GM13977 (cell line): ENCODE measurements around the gene FANCI.

ENCODE experiments used
- DNase-seq: peaks from one replicate; pipeline ENCODE4 v3.0.0; 2012; ENCODE audit warnings: low spot score
- CTCF ChIP-seq: IDR thresholded peaks from 2 replicates; pipeline ENCODE4 v1.5.1; 2012; ENCODE audit warnings: mild to moderate bottlenecking, control low read depth; ENCODE audit not compliant: insufficient read depth; ENCODE audit errors: extremely low read depth, missing control alignments
- in situ Hi-C: fragments of 300-500 bp; cut with MboI; formaldehyde crosslinking; loops from one replicate; pipeline ENCODE4 v1.12.0; 2022; ENCODE audit warnings: low sequenced_read_pairs, low pct_unique_long_range_greater_than_20kb, mixed read lengths, inconsistent platforms; ENCODE audit not compliant: unreplicated experiment

The FANCI gene

GRCh38 chr15:89243691-89244573 lies at the start of gene FANCI:
Gene FANCI, plus strand, starts transcription at chr15:89243979. Its CDS starts 3,669 bp downstream, at chr15:89247648.
- DNase-seq: peak; percentile 93
- peak; percentile 70 for TF ChIP-seq CTCF
- in situ Hi-C loops: no loop called here

- no peak for DNase-seq
- in situ Hi-C loops: loop anchor here (25.0 kb wide), 1 partner anchor 282 kb away; the partner anchor contains the start of gene MFGE8
- no peak for TF ChIP-seq CTCF
Measured at GRCh38 chr15:89194608-89195007, 49.2 kb upstream of the FANCI start.

GRCh38 chr15:89195836-89196235 lies 47.9 kb upstream of the FANCI start:
- no peak for TF ChIP-seq CTCF
- in situ Hi-C loops: loop anchor here (25.0 kb wide), 1 partner anchor 284 kb away; the partner anchor contains the start of gene MFGE8
- DNase-seq: no peak

- in situ Hi-C loops: loop anchor here (25.0 kb wide), 1 partner anchor 284 kb away; the partner anchor contains the start of gene MFGE8
Measured at GRCh38 chr15:89196241-89196640, 47.5 kb upstream of the FANCI start.

GRCh38 chr15:89196994-89197393 lies 46.8 kb upstream of the FANCI start:
- DNase-seq: no peak
- no peak for TF ChIP-seq CTCF
- in situ Hi-C loops: loop anchor here (25.0 kb wide), 1 partner anchor 285 kb away; the partner anchor contains the start of gene MFGE8

More at GRCh38 chr15:89196241-89196640, 47.5 kb upstream of the FANCI start:
- no peak for TF ChIP-seq CTCF
- no peak for DNase-seq

GRCh38 chr15:89197503-89197971 lies 46.2 kb upstream of the FANCI start:
- no peak for TF ChIP-seq CTCF
- in situ Hi-C loops: loop anchor here (25.0 kb wide), 1 partner anchor 285 kb away; the partner anchor contains the start of gene MFGE8
- no peak for DNase-seq
